ENCODE data around the gene MAP1S.

MAP1S gene, protein sequence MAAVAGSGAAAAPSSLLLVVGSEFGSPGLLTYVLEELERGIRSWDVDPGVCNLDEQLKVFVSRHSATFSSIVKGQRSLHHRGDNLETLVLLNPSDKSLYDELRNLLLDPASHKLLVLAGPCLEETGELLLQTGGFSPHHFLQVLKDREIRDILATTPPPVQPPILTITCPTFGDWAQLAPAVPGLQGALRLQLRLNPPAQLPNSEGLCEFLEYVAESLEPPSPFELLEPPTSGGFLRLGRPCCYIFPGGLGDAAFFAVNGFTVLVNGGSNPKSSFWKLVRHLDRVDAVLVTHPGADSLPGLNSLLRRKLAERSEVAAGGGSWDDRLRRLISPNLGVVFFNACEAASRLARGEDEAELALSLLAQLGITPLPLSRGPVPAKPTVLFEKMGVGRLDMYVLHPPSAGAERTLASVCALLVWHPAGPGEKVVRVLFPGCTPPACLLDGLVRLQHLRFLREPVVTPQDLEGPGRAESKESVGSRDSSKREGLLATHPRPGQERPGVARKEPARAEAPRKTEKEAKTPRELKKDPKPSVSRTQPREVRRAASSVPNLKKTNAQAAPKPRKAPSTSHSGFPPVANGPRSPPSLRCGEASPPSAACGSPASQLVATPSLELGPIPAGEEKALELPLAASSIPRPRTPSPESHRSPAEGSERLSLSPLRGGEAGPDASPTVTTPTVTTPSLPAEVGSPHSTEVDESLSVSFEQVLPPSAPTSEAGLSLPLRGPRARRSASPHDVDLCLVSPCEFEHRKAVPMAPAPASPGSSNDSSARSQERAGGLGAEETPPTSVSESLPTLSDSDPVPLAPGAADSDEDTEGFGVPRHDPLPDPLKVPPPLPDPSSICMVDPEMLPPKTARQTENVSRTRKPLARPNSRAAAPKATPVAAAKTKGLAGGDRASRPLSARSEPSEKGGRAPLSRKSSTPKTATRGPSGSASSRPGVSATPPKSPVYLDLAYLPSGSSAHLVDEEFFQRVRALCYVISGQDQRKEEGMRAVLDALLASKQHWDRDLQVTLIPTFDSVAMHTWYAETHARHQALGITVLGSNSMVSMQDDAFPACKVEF

DNA sequence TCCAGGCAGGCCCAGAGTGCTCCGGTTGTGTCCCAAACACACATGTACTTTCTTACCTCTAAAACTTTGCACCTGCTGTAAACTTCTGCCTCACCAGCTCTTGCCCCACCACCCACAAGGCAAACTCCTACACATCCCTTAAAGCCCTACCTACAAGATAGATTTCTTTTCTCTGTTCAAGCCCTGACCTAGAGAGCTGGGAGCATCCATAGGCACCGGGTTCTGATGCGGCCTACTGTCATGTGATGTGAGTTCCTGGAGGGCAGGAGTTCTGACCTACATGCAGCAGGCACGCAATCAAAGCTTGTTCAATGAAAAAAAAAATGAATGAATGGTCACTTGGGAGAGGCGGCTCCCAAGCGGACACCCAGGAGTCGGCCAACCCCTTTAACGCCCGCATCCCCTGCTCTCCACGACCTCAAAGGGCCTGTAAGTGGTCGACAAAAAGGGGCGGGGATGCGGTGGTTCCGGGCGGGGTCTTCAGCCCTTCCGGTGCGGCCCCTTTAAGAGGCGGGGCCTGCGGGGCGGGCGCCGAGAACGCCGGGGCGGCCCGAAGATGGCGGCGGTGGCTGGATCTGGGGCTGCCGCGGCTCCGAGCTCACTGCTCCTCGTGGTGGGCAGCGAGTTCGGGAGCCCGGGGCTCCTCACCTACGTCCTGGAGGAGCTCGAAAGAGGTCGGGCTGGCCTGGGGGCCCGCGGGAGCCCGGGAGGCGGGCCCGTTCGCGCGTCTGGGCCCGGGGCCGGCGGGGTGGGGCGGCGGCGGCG, at the start of gene MAP1S:
MAP1S (plus strand) TSS at position 534 of the 765 bp plus-strand sequence; CDS start at position 557, 23 bp downstream.
- peak; percentile 81 to 89 for ATAC-seq

DNA sequence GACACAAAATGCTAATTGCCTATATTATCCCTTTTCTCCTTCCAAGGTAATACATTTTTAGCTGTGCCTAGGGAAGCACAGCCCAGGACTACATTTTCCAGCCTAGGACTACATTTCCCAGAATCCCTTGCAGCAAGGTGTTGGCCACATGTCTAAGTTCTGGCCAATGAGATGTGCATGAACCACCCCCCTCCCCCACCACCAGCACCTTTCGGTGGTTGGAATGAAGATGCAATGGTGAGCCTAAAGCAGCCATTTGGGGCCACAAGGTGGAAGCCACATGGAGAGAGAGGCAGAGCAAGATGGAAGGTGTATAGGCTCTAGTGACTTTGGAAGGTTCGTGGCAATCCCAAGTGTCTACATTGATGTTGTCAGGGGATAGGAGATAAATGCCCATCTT, 47.4 kb upstream of the MAP1S start:
- no peak for ATAC-seq

DNA sequence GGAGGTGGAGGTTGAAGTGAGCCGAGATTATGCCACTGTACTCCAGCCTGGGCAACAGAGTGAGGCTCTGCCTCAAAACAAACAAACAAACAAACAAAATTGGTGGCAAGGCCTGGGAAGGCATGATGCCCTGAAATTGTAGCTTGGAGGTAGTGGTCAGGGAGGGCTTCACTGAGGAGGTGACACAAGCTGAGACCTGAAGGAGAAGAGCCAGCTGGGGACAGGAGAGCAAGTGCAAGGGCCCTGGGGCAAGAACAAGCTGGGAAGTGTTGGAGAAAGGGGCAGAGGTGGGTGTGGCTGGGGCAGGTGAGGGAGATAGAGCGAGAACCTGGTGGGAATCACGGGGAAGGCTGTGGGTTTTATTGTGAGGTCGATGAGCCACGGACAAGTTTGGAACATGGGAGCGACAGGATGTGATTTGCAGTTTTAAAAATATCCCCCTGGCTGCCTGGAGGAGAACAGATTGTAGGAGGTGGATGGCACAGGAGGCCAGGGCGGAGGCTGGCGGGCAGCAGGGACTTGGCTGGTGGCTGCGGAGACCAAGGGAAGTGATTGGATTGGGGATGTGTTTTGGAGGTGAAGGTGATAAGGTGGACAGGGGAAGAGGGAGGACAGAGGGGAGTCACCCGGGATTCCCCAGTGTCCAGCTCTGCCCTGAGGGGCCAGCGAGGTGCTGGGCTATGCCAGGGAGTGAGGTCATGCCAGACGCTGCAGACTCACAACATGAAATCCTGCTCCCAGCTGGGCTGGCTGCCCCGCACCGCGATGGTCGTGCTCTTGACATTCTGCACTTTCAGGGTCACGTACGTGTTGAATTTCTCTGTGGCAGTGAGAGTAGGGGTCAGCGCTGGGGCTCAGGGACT, 45.1 kb upstream of the MAP1S start:
- no peak for ATAC-seq

DNA sequence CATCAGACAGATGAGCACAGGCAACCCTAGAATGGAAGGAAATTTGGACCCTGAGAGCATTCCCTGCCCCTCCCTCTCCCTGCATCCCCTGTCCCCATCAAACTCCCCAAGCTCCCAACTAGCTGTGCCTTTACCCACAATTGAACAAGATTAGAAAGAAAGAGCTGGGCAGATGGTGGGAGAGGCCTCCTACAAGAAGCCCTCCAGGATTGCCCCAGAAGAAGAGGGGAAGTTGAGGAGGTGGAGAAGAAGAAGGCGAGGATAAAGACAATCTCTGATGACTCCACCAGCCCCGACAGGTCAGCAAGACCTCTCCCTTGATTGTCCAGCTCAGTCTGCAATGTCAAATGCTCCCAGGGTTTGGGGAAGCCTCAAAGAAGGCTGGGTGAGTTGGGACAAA, 43.0 kb upstream of the MAP1S start:
- ATAC-seq: no peak

DNA sequence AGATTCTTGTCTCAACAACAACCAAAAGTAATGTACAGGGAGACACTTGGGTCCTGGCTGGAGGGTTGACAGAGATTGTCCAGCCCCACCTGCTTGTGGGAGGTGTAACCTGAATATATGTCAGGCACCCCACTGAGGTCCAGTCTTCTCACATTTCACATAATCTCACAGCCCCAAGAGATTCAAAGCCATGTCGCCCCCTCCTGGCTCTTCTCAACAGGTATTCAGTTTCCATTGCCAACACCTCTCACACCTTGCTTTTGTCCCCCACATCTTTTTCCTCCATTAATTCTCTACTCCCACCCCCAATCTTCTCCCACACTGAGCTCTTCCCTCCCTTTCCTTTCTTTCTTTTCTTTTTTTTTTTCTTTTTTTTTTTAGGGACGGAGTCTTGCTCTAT, 42.3 kb upstream of the MAP1S start:
- ATAC-seq: no peak

DNA sequence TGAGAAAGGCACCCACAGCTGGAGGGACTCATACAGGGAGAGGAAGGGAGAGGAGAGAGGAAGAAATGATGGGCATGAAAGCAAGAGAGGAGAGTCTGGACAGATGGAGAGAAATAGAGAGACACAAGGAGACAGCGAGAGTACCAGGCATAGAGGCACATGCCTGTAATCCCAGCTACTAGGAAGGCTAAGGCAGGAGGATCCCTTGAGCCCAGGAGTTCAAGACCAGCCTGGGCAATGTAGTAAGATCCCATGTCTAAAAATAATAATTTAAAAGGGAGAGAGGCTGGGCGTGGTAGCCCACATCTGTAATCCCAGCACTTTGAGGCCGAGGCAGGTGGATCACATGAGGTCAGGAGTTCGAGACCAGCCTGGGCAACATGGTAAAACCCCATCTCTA, 40.4 kb upstream of the MAP1S start:
- ATAC-seq: no peak

DNA sequence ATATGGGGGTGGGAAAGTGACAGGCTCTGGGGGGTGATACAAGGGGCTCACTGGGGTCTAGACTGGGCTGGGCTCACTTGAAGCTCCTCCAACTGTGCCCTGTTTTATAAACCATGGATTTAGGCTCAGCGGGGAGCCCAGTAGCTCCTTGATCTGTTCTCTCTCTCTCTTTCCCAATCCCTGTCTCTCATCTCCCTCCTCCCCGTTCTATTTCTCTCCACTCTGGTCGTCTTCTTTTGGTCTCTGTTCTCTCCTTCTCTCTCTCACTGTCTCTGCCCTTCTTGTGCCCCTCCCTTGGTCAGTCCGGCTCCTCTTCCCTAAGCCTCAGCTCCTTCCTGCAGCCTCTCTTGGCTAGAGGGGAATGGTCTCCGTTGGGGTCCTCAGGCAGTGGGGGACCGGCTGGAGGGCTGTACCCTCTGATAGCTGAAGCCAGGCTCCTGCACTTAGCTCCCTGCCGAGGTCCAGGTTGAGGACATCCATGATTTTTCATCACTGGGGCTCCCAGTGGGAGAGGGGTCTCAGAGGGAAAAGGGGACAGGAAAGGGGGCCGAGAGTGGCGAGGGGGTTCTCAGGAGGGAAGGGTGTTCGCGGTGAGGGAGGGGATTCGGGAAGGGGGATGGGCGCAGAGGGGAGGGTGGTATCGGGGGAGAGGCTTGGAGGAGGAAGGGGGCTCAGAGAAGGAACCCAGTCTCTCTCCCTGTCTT, 39.6 kb upstream of the MAP1S start:
- ATAC-seq: no peak

DNA sequence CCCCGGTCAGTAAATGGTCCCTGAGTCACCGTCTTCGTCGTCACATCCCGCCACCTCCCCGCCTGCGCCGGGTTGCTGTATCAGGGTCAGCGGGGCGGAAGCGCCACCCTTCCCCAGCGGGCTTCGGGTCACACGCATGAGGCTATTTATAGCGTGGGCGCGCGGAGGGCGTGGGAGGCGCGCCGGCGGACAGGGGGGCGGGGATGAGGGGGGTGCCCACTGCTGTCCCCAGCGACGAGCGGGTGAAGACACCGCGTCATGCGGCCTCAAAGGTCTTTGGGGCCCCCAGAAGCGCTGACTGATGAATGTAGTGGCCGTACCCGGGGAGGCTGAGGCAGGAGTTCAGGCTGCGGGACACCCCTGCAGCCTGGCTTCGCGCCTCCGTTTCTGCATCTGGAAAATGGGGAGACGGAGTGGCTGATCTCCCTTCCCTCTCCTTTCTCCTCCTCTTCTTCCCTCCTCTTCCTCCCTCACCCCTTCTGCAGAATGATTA, 39.0 kb upstream of the MAP1S start:
- peak; percentile 86 to 88 for ATAC-seq

DNA sequence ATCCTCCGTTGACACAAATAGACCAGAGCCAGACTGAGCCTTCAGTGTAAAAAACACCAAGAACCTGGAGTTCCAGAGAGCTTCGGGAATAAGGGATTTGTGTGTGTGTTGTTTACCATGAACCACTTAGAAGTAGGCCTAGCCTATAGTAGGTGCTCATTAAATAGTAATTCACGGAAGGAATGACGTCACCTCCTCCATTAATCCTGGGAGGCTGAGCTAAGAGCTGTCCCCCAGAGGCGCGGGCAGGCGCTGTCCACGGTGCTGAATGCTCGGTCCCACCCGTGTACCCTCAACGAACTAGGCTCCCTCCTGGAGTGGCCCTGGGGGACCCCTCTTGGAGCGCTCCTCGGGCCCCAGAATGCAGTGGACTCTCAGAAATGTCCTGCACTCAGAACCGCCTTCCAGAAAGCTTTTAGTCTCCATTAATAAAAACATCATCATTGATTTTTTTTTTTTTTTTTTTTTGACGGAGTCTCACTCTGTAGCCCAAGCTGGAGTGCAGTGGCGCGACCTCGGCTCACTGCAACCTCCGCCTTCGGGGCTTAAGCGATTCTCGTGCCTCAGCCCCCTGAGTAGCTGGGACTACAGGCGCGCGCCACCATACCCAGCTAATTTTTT, 37.7 kb upstream of the MAP1S start:
- ATAC-seq: no peak

DNA sequence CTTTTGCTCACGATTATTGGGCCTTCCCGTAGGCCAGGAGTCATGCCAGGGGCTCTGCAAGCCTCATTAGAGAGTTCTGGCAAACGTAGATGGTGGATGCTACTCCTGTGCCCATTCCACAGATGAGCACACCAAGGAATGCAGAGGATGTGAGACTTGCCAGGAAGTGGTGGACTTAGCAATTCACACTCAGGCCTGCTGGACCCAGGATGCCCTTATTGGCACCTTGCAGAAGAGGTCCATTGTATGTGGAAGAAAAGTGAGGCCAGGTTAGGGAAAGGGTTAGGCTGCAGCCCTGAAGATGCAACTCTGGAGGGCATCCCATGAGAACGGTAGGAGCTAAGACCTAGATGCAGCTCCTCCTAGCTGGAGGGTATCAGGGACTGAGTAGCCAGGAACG, 37.0 kb upstream of the MAP1S start:
- ATAC-seq: no peak

DNA sequence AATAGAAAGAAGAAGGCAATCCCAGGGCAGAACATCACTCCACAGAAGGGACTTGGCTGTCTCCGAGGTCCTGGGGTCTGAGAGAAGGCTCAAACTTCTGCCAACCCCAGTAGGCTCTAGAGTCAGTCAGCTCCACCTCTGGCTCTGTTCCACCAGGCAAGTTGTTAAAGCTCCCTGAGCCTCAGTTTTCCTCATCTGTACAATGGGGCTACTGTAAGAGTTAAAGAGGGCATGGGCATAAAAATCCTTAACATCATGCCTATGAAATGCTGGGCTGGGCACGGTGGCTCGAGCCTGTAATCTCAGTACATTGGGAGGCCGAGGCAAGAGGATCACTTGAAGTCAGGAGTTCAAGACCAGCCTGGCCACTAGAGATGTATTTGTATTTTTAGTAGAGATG, 36.2 kb upstream of the MAP1S start:
- ATAC-seq: no peak

DNA sequence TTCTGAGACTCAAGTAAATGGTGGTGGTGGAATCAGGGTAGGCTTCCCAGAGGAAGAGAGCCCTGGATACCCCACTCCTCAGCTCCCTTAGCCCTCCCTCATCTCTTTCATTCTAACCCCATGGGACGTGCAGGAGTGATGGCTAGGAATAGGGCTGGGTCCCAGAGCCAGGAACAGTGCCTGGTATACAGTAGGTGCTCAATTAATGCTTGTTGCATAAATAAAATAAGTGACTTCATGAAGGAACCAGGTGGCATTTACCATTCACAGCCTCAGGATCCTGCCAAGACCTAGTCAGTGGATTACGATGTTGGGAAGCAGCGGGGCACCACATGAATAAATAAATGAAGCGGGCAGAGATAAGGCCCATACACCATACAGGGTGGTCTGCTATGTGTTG, 35.0 kb upstream of the MAP1S start:
- ATAC-seq: no peak

DNA sequence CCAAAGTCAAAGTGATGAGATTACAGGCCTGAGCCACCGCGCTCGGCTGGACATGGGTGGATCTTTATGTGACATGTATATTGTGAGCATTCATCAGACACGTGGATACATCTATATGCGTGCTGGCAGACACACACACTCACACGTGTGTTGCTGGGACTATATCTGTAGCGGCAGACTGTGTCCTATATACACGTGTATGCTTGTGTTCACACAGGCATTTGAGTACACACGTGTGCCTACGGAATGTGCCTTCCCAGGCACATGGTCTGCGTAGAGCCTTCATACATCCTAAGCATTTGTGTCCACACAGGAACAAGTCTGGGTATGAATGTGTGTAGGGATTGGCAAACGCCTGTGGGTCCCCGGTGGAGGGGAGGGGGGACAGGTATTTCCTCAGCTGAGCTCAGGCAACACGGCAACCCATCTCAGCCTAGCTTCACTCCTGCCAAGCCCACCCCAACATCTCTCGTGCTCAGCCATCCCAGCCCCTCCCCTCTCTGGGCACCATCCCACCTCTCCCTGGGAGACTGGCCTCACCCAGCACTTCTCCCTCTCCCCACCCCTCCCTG, 33.7 kb upstream of the MAP1S start:
- no peak for ATAC-seq

DNA sequence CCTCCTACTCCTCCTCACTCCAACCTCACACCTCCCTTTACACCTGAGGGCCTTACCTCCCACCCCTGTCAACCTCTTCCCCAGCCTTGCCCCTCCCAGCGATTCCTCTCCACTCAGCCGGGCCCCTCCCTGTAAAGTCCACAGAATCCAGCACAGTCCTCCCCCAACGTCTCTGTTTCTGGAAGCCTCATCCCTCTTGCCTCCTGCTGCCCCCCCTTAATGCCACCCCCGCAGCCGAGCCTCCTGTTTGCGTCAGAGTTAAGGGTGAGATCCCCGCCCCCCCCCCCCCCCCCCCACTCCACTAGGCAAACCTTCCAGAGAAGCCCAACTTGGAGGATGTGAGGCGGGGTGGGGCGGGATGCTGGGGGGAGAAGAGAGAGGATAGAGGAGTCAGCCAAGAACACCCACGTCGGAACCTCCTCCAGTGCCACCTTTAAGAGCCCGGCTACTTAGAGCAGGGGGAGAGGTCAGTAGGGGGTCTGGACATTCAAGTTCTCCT, 33.2 kb upstream of the MAP1S start:
- ATAC-seq: no peak

DNA sequence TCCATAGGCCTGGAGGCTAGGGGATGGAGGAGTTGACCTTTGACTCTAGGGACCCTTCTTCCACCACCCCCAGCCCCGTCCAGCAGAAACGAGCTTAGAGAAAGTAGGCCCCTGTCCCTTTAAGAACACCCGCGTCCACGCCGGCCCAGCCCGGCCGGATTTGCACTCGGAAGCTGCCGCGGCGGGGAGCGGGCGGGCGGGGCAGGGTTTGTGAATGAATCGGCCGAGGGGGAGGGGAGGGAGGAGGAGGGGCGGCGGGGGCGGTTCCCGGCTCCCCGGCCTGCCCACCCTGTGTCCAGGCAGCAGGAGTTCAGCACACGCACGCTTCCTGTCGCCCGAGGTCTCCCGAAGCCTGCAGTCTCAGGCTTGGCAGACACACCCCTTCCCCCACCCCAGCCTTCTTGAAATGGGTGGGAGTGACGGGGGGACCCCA, 32.7 kb upstream of the MAP1S start:
- no peak for ATAC-seq

DNA sequence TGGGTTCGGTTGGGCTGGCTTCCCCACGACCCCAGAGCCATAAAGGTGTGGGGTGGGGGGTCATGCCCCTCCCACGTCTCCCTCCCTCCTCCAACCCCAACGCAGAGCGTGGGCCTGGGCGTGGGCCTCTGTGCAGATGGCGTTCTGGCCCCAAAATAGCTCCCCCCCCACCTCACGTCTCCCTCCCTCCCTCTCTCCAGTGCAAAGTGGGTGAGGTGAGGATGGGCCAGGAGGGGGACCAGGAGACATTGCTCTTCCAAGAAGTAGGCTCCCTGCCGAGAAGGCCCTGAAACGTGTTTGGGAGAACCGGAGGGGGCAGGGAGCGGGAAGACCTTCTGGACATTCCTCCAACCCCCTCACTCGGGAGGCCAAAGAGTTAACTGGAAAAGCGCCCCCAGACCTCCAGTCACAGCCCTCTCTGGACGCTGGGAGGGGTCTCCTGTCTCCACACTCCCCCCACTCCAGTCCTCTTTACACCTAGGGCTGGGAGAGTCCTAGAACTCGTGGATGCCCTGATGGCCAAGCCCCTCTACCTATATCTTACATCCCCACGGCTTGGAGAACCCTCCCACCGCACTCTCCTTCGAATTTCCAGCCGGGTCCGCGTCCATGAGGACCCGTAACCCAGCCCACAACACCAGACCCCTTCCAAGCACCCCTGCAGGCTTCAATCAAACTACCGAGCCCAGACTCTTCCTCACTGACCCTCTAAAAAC, 32.0 kb upstream of the MAP1S start:
- ATAC-seq: no peak

DNA sequence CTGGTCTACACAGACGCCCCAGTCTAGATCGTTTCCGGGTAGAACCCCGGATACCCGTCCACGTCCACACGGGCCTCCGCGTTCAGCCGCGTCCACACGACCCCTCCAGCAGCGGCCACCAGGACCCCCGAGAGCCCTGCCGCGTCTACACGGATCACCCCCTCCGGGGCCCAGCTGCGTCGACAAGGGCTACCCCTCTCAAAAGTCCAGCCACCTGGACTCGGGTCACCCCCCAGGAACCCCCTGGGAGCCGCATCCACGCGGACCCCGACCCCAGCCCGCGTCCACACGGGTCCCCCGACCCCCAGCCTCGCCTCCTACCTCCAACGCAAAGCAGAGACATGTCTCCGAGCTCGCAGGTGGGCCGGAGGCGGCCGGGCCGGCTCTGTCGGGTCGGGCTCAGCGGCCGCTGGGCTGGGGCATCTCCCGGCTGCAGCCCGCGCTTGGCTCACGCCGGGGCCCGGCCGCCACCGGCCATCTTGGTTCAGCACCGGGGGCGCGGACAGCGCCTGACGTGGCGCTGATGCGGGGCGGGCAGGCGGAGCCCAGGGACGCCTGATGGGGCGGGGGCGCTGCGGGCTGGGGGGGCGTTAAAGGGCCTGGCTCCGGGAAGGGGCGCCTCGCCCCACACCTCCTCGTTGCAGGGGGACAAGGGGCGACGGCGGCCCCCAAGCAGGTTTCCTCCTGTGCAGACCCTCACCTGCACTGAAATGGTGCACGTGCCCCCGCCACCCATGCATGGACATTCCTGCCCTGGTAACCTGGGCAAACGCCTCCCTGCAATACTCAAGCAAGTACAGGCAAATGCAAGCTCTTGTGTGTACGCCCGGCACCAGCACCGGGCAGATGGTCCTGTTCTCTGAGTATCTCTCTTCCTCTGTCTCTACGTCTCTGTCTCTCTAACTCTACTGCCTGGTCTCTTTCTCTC, 31.2 kb upstream of the MAP1S start, which contains the start of gene UNC13A:
UNC13A (minus strand) TSS at position 498 of the 928 bp plus-strand sequence; CDS start at position 343, 155 bp downstream.
- peak; percentile 30 to 58 for ATAC-seq

Measured in activated CD4-positive, CD25-positive, alpha-beta regulatory T cell treated with anti-CD3 and anti-CD28 coated beads, Interleukin-2, amount 50 U/mL, for 24 hours (primary cell).